ENCODE data around the gene PDE4B. TPM values are rescaled to one million over a fixed set of nuclear protein-coding genes. Genes with fewer than 3 reads are reported as not detected.

The PDE4B gene
- total RNA-seq, 2 donors from 2014 or later, result 1.6 to 12.2 TPM

GRCh38 chr1:66074147-66074546 lies 281.5 kb downstream of the PDE4B start:
- Histone ChIP-seq H3K9me3 (no peaks in the 10 kb centered on the region), H3K4me1 (no peaks in the 10 kb centered on the region), H3K4me3 (no peak overlapping the region), H3K27ac (no peak overlapping the region), H3K27me3 (no peaks in the 10 kb centered on the region), H3K36me3 (replicated peaks in 1 of 2; ENCODE audit: insufficient read depth in 1 of 2, low read depth in 2 of 2) (no peaks in the 10 kb centered on the region)
- intact Hi-C loops (cut with DNase I), result no loop called here
- 63 to 72% methylated on average over 2 of the region's 2 CpGs for WGBS, 2 donors
- TF ChIP-seq, protein P1, sequence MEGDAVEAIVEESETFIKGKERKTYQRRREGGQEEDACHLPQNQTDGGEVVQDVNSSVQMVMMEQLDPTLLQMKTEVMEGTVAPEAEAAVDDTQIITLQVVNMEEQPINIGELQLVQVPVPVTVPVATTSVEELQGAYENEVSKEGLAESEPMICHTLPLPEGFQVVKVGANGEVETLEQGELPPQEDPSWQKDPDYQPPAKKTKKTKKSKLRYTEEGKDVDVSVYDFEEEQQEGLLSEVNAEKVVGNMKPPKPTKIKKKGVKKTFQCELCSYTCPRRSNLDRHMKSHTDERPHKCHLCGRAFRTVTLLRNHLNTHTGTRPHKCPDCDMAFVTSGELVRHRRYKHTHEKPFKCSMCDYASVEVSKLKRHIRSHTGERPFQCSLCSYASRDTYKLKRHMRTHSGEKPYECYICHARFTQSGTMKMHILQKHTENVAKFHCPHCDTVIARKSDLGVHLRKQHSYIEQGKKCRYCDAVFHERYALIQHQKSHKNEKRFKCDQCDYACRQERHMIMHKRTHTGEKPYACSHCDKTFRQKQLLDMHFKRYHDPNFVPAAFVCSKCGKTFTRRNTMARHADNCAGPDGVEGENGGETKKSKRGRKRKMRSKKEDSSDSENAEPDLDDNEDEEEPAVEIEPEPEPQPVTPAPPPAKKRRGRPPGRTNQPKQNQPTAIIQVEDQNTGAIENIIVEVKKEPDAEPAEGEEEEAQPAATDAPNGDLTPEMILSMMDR (IDR thresholded peaks at IDR 0.05), result no peak
- TF ChIP-seq POLR2A (IDR thresholded peaks at IDR 0.05), result no peak
- ATAC-seq (no peak), DNase-seq (no peak)

GRCh38 chr1:66078412-66078811 lies 285.7 kb downstream of the PDE4B start:
- no peak overlapping the region for H3K27ac ChIP-seq
- no peak overlapping the region for H3K4me3 ChIP-seq
- H3K9me3 ChIP-seq, result no peaks in the 10 kb centered on the region
- H3K36me3 ChIP-seq (replicated peaks in 1 of 2; ENCODE audit: insufficient read depth in 1 of 2, low read depth in 2 of 2), result no peaks in the 10 kb centered on the region
- no peak for TF ChIP-seq POLR2A (IDR thresholded peaks at IDR 0.05)
- TF ChIP-seq, protein P1 (IDR thresholded peaks at IDR 0.05), result no peak
- intact Hi-C loops (cut with DNase I), result no loop called here
- DNase-seq (no peak), ATAC-seq (no peak)
- WGBS, 2 donors, result 60 to 63% methylated on average over 6 of the region's 6 CpGs
- no peaks in the 10 kb centered on the region for H3K27me3 ChIP-seq
- no peaks in the 10 kb centered on the region for H3K4me1 ChIP-seq

DNA sequence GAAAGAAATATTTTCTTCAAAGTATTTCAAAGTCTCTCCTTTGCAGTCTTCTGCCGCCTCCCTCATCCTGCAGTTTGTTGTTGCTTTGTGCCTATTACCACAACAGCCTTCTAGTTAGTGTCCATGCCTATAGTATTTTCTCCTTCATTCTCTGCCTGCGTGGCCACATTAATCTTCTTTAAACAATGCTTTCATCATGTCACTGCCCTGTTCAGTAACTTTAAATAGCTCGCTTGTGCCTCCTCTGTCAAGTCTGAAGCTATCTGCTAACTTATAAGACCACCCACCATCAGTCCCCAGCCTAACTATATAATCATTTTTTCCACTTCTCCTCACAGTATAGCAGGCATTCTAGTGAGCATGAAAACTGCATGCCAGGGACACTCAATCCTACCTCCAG lies 290.3 kb downstream of the PDE4B start:
- intact Hi-C loops (cut with DNase I), result no loop called here
- ATAC-seq (no peak), DNase-seq (no peak)
- no peak overlapping the region for H3K4me3 ChIP-seq
- H3K27me3 ChIP-seq, result no peaks in the 10 kb centered on the region
- H3K27ac ChIP-seq, result no peak overlapping the region
- no peaks in the 10 kb centered on the region for H3K9me3 ChIP-seq
- H3K36me3 ChIP-seq (replicated peaks in 1 of 2; ENCODE audit: insufficient read depth in 1 of 2, low read depth in 2 of 2), result no peaks in the 10 kb centered on the region
- no peak for TF ChIP-seq POLR2A (IDR thresholded peaks at IDR 0.05)
- TF ChIP-seq, protein P1 (IDR thresholded peaks at IDR 0.05), result no peak
- H3K4me1 ChIP-seq, result no peaks in the 10 kb centered on the region
- 52 to 58% methylated on average over 3 of the region's 3 CpGs for WGBS, 2 donors

- intact Hi-C loops (cut with DNase I), result no loop called here
- Histone ChIP-seq H3K4me3 (no peak overlapping the region), H3K36me3 (replicated peaks in 1 of 2; ENCODE audit: insufficient read depth in 1 of 2, low read depth in 2 of 2) (no peaks in the 10 kb centered on the region), H3K9me3 (no peaks in the 10 kb centered on the region), H3K4me1 (no peaks in the 10 kb centered on the region), H3K27me3 (no peaks in the 10 kb centered on the region), H3K27ac (no peak overlapping the region)
- DNase-seq (no peak), ATAC-seq (no peak)
- TF ChIP-seq POLR2A (IDR thresholded peaks at IDR 0.05), result no peak
- TF ChIP-seq, protein P1 (IDR thresholded peaks at IDR 0.05), result no peak
Observed at GRCh38 chr1:66084442-66084841, 291.7 kb downstream of the PDE4B start.

- H3K36me3 ChIP-seq (replicated peaks in 1 of 2; ENCODE audit: insufficient read depth in 1 of 2, low read depth in 2 of 2), result no peaks in the 10 kb centered on the region
- ATAC-seq, result no peak
- no peaks in the 10 kb centered on the region for H3K27me3 ChIP-seq
- H3K4me3 ChIP-seq, result no peak overlapping the region
- H3K4me1 ChIP-seq, result no peaks in the 10 kb centered on the region
- no peaks in the 10 kb centered on the region for H3K9me3 ChIP-seq
- intact Hi-C loops (cut with DNase I), result no loop called here
- H3K27ac ChIP-seq, result no peak overlapping the region
- TF ChIP-seq, protein P1 (IDR thresholded peaks at IDR 0.05), result no peak
- no peak for TF ChIP-seq POLR2A (IDR thresholded peaks at IDR 0.05)
- no peak for DNase-seq
- WGBS, 2 donors, result 50 to 51% methylated on average over 4 of the region's 4 CpGs
Observed at GRCh38 chr1:66085600-66085999, 292.9 kb downstream of the PDE4B start.

All from body of pancreas (tissue), 4 donors.